HepG2 (cell line): ENCODE results near the gene NXN. TPM values are rescaled to one million over a fixed set of nuclear protein-coding genes. Genes with fewer than 3 reads are reported as not detected.

Experiments used
- MIER2 ChIP-seq: IDR thresholded peaks from 2 replicates; pipeline ENCODE4 v1.6.1; 2016; ENCODE audit warnings: missing biosample characterization, missing genetic modification reagents
- POLR2AphosphoS2 ChIP-seq: IDR thresholded peaks from 2 replicates; pipeline ENCODE4 v1.6.1; 2011; ENCODE audit warnings: low read depth, low read length, improper control_type of control experiment
- SKIL ChIP-seq: sonication (generic); formaldehyde crosslinking; IDR thresholded peaks from 2 replicates; pipeline ENCODE4 v1.8.0; 2022; ENCODE audit warnings: missing genetic modification reagents, mild to moderate bottlenecking, moderate library complexity, borderline replicate concordance
- TBP ChIP-seq: sonication (generic); formaldehyde crosslinking; IDR thresholded peaks from 2 replicates; pipeline ENCODE4 v1.5.0; 2020; ENCODE audit warnings: missing genetic modification reagents
- ZNF407 ChIP-seq: sonication (generic); formaldehyde crosslinking; IDR thresholded peaks from one replicate; pipeline ENCODE4 v1.5.1; 2020; ENCODE audit warnings: mild to moderate bottlenecking, missing genetic modification reagents; ENCODE audit errors: not compliant biosample characterization
- ZNF564 ChIP-seq: sonication (generic); formaldehyde crosslinking; IDR thresholded peaks from 2 replicates; pipeline ENCODE4 v1.8.1; 2023; ENCODE audit warnings: mild to moderate bottlenecking, missing genetic modification reagents
- ZNF576 ChIP-seq: sonication (generic); formaldehyde crosslinking; IDR thresholded peaks from 2 replicates; pipeline ENCODE4 v1.4.0; 2020; ENCODE audit warnings: mild to moderate bottlenecking, missing genetic modification reagents
- ZNF670 ChIP-seq: sonication (generic); formaldehyde crosslinking; IDR thresholded peaks from 2 replicates; pipeline ENCODE4 v1.8.0; 2022; ENCODE audit warnings: mild to moderate bottlenecking, missing genetic modification reagents, borderline replicate concordance
- polyA plus RNA-seq, 8 experiments: library from polyadenylated mRNA; depleted of rRNA in 3 of 8; stranded (reverse) in 7 of 8; unstranded in 1 of 8; fragments of >200 nt; fragmentation: Illumina TruSeq in 4 of 8; extraction: Trizol in 4 of 8; gene quantifications; 2 replicates each; pipeline versions ENCODE4 v1.2.1 to v1.2.3, GENCODE V29; 2011 to 2016; ENCODE audit warnings: low read depth in 4 of 8, missing spikeins in 1 of 8, mixed read lengths in 1 of 8; ENCODE audit not compliant: insufficient read depth in 1 of 8
- total RNA-seq, 5 experiments: library from RNA; depleted of rRNA; stranded (reverse); fragments of >200 nt; fragmentation: Illumina TruSeq; extraction: Trizol; gene quantifications; 2 replicates each; pipeline ENCODE4 v1.2.3, GENCODE V29; 2016; ENCODE audit warnings: low read depth in 1 of 5

Gene NXN
- total and polyA plus RNA-seq, 2 of the 13 experiments (the other 11 are each of a cell fraction or from before 2014, with no cell fraction given), result 22.2 to 24.3 TPM

DNA sequence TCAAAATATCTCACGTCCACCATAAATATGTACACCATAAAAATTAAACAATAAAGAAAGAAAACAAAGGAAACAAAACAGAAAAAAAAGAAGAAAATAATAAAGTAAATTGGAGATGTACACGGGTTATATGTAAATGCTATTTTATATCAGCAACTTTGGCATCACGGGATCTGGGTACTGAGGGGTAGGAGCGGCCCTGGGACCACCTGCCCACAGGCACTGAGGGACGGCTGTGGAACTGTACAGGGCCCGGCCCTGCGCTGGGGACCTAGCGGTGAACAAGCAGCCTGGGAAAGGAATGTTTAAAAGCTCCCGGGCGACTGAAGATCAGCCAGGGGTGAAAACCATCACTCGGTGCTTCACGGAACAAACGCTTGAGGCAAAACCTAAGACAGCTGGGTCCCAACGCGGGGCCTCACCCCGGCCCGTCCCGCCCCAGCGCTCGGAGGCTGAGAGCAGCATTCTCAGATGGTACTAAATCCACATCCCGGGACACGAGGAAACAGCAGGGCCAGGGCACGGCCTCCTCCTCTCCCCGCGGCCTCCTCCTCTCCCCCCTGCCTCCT, 31.2 kb downstream of the NXN start (continued):
- TF ChIP-seq ZNF407, result no peak
- no peak for TF ChIP-seq ZNF670 (CRISPR knock-in tag)
- no peak for TF ChIP-seq ZNF576 (CRISPR knock-in tag)
- no peak for TF ChIP-seq MIER2 (CRISPR knock-in tag)
- no peak for TF ChIP-seq POLR2AphosphoS2
- TF ChIP-seq TBP (CRISPR knock-in tag), result no peak
- TF ChIP-seq SKIL, result no peak
- no peak for TF ChIP-seq ZNF564 (CRISPR knock-in tag)
- TF ChIP-seq, all 625 proteins: peak for 0
